Activated T-cell treated with anti-CD3 and anti-CD28 coated beads, Interleukin-2, amount 50 U/mL, for 1 hour (primary cell): ENCODE results near the gene CLCNKB.

Experiments used
- DNase-seq: peaks from one replicate; pipeline ENCODE4 v3.0.0-alpha.2; 2020

The CLCNKB gene

GRCh38 chr1:16077406-16078245 lies 34.0 kb downstream of the CLCNKB start:
- DNase-seq = no peak

GRCh38 chr1:16078925-16079656 lies 35.5 kb downstream of the CLCNKB start:
- peak; percentile 81 for DNase-seq

GRCh38 chr1:16080422-16081150 lies 37.0 kb downstream of the CLCNKB start:
- no peak for DNase-seq

- no peak for DNase-seq
Observed at GRCh38 chr1:16081636-16082035, 38.1 kb downstream of the CLCNKB start.

GRCh38 chr1:16082283-16083038 lies 38.9 kb downstream of the CLCNKB start:
- peak; percentile 65 for DNase-seq

GRCh38 chr1:16083486-16083885 lies 39.9 kb downstream of the CLCNKB start:
- DNase-seq = no peak

- no peak for DNase-seq
Observed at GRCh38 chr1:16085522-16085921, 41.9 kb downstream of the CLCNKB start.

- DNase-seq = no peak
Observed at GRCh38 chr1:16087733-16088132, 44.2 kb downstream of the CLCNKB start.

- no peak for DNase-seq
Observed at GRCh38 chr1:16088351-16088911, 44.8 kb downstream of the CLCNKB start.

GRCh38 chr1:16088996-16089395 lies 45.4 kb downstream of the CLCNKB start:
- no peak for DNase-seq

- DNase-seq = no peak
Observed at GRCh38 chr1:16090076-16090826, 46.7 kb downstream of the CLCNKB start.

GRCh38 chr1:16091296-16091695 lies 47.7 kb downstream of the CLCNKB start:
- no peak for DNase-seq

GRCh38 chr1:16092097-16092922 lies 48.7 kb downstream of the CLCNKB start:
- DNase-seq = no peak

- DNase-seq = no peak
Observed at GRCh38 chr1:16092923-16093511, 49.4 kb downstream of the CLCNKB start.

GRCh38 chr1:16093611-16094010 lies 50.0 kb downstream of the CLCNKB start:
- DNase-seq = no peak

- no peak for DNase-seq
Observed at GRCh38 chr1:16094453-16095158, 51.0 kb downstream of the CLCNKB start.

- no peak for DNase-seq
Observed at GRCh38 chr1:16095447-16095846, 51.9 kb downstream of the CLCNKB start.

GRCh38 chr1:16099412-16099811 lies 55.8 kb downstream of the CLCNKB start:
- DNase-seq = no peak

- no peak for DNase-seq
Observed at GRCh38 chr1:16101623-16102022, 58.0 kb downstream of the CLCNKB start.
